ENCODE data around the gene GRHL3.
"Not testable (repeated sequence)": the region's sequence is repeated elsewhere in the genome, so short reads cannot be mapped to it uniquely, and the experiment has no call there.

GRHL3 gene

GRCh38 chr1:24319312-24319863 is at the start of gene GRHL3:
TSS of gene GRHL3 (plus strand) at chr1:24319357. CDS start at chr1:24319552, 195 bp downstream.
- peak; percentile 36 for DNase-seq

DNA sequence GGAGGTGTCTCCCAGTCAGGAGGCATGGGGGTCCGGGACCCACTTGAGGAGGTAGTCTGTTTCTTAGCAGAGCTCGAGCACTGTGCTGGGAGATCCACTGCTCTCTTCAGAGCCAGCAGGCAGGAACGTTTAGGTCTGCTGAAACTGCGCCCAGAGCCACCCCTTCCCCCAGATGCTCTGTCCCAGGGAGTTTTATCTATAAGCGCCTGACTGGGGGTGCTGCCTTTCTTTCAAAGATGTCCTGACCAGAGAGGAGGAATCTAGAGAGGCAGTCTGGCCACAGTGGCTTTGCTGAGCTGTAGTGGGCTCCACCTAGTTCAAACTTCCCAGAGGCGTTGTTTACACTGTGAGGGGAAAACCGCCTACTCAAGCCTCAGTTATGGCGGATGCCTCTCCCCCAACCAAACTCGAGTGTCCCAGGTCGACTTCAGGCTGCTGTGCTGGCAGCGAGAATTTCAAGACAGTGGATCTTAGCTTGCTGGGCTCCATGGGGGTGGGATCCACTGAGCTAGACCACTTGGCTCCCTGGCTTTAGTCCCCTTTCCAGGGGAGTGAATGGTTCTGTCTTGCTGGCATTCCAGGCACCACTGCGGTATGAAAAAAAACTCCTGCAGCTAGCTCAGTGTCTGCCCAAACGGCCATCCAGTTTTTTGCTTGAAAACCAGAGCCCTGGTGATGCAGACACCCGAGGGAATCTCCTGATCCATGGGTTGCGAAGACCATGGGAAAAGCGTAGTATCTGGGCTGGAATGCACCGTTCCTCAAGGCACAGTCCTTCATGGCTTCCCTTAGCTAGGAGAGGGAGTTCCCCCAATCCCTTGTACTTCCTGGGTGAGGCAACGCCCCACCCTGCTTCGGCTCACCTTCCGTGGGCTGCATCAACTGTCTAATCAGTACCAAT is 44.7 kb upstream of the GRHL3 start:
- DNase-seq, result not testable (repeated sequence)

- no peak for DNase-seq
These were observed 44.1 kb upstream of the GRHL3 start for GRCh38 chr1:24275104-24275410.

- DNase-seq, result no peak
These were observed 43.6 kb upstream of the GRHL3 start for GRCh38 chr1:24275510-24275909.

- no peak for DNase-seq
These were observed 42.4 kb upstream of the GRHL3 start for GRCh38 chr1:24276791-24277190.

DNA sequence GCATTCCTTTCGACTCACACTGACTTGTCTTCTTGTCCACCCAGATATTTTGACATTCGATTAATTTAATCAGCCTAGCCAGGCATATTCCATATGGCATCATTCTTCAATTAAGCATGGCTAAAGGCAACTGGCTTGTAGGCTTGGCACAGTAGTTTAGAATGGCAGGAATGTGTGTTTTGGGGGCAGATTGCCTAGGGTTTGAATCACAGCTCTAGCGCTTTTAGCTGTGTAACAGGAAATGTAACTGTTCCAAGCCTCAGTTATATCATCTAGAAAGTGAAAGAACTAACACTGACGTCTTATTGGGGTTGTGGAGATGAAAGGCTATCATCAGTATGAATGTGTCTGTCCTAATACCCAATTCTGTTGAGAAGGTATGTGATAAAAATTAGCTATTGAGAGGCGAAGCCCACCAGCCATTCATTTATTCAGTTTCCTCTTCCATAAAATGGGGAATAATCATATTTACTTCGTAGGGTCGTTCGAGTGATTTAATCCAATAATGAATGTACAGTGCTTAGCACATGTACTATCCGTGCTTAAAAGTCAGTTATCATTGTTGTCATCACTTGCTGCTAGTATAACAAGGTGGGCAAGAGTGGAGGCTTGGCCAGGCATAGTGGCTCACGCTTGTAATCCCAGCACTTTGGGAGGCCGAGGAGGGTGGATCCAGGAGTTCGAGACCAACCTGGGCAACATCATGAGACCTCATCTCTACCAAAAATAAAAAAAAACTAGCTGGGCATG is 41.6 kb upstream of the GRHL3 start:
- DNase-seq, result peak; percentile 3

- DNase-seq, result no peak
These were observed 40.4 kb upstream of the GRHL3 start for GRCh38 chr1:24278726-24279125.

DNA sequence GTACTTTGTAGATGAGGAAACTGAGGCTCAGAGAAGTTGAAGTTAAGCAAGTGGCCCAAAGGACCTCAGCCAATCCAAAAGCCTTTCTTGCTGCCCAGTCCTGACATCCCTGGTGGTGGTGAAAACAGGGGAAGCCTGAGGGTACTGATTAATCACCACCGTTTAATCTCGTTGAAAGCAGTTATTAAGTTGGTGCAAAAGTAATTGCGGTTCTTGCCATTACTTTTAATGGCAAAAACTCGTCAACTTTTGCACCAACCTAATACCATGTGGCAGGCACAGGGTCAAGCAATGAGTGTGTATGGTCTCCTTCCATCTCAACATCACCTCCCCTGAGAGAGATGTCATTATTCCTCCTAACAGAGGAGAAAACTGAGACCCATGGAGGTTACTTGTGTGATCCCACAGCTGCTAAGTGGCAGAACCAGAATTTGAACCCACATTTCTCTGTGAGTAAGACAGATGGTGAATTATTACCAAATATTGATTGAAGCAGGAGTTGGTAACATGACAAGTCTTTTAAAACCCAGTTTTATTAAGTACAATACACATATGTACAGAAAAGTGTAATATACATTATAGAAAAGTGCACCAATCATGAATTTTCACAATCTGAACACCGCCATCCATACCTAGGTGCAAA is 39.4 kb upstream of the GRHL3 start:
- DNase-seq, result no peak

DNA sequence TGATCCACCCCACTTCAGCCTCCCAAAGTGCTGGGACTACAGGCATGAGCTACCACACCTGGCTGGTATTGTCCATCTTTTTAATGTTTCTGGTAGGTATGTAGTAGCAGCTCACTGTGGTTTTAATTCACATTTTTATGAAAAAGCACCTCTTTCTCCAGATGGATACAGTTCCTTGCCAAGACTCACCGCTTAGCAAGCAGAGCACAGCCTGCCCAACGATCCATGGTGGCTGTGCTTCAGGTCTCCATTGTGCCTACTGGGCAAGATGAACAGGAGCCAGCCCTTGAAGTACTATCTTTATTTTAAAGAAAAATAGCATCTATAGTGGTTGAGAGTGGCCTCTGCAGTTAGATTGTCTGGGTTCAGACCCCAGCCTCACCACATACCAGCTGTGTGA is 37.6 kb upstream of the GRHL3 start:
- no peak for DNase-seq

GRCh38 chr1:24282491-24282890 is 36.7 kb upstream of the GRHL3 start:
- DNase-seq, result no peak

- no peak for DNase-seq
These were observed 35.6 kb upstream of the GRHL3 start for GRCh38 chr1:24283326-24284155.

GRCh38 chr1:24284156-24284471 is 35.0 kb upstream of the GRHL3 start:
- no peak for DNase-seq

GRCh38 chr1:24285231-24285630 is 33.9 kb upstream of the GRHL3 start:
- no peak for DNase-seq

DNA sequence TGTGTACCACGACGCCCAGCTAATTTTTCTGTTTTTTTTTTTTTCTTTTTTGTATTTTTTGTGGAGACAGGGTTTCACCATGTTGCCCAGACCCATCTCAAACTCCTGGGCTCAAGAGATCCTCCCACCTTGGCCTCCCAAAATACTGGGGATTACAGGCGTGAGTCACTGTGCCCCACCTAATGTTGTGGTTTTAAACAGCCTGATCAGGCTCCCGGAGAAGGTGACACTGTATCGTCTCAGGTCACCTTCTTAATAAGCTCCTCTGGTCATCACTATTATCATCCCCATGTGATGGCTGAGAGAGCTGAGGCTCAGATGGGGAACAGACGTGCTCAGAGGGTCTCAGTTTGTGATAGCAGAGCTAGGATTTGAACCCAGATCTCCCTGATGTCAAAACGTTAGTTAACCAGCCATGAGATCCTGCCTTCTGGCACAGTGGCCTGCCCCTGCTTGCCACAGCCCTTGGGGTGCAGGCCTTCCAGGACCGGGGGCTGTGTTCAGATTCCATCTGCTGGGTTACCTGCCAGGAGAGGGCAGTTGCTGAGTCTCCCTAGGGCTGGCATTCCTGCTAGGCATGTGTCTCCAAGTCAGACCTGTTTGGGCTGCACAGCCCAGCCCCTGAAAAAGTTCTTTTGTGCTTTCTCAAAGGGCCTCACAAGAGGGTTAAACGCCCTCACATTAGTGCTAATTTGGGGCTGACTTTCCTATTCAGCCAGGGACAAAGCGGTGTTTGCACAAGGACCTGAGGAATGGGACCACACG is 32.7 kb upstream of the GRHL3 start:
- DNase-seq, result no peak

DNA sequence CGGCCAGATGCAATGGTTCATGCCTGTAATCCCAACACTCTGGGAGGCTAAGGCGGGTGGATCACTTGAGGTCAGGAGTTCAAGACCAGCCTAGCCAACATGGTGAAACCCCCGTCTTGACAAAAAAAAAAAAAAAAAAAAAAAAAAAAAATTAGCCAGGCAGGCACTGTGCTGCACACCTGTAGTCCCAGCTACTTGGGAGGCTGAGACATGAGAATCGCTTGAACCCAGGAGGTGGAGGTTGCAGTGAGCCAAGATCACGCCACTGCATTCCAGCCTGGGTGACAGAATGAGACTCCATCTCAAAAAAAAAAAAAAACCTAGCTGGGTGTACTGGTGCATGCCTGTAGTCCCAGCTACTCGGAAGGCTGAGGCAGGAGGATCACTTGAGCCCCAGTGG is 31.4 kb upstream of the GRHL3 start:
- DNase-seq, result not testable (repeated sequence)

- no peak for DNase-seq
These were observed 30.7 kb upstream of the GRHL3 start for GRCh38 chr1:24288479-24288878.

- no peak for DNase-seq
These were observed 29.1 kb upstream of the GRHL3 start for GRCh38 chr1:24289937-24290595.

GRCh38 chr1:24290933-24291487 is 28.1 kb upstream of the GRHL3 start:
- DNase-seq, result no peak

- DNase-seq, result no peak
These were observed 27.1 kb upstream of the GRHL3 start for GRCh38 chr1:24292103-24292502.

DNA sequence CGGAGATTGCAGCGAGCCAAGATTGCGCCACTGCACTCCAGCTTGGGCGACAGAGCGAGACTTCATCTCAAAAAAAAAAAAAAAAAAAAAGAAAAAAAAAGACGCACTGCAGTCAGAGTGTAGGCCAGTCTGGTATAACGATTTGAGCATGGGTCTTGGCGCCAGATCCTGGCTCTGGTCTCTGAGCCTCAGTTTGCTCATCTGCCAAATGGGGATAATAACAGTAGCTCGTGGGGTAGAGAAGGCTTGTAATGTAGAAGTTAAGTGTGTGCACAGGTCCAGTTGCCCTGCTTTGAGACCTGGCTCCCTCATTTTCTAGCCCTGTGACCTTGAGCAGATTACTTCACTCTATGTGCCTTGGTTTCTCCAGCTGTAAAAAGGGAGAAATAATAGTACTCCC is 26.3 kb upstream of the GRHL3 start:
- DNase-seq, result no peak

Measured in CD4-positive, alpha-beta T cell treated with Interleukin-12 subunit alpha and Interleukin-12 subunit beta, for 1 hour (primary cell).